HG02571 (cell line): ENCODE results near the gene SRPK2.

ENCODE experiments used
- ATAC-seq: cut with Tn5 transposase; IDR thresholded peaks from one replicate; pipeline ENCODE4 v1.9.1; 2021; ENCODE audit warnings: mild to moderate bottlenecking, moderate library complexity; ENCODE audit not compliant: unreplicated experiment

Gene SRPK2

DNA sequence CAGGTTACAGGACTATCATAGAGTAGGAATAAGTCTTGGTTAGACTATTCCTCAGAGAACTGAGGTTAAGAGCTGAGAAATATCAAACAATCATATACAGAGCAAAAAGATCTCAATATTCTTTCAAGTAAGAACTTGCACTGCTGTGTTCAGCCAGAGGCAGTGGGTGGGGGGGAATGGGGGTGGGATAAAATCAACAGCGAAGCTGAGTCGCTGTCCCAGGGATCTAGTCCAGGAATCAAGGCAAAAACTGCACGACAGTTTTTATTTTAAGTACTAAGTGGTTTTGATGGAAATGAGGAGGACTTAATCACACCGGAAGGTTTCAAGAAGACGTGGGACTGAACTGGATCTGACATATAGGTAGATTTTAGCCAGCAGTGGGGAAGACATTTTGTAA is 159.1 kb downstream of the SRPK2 start:
- ATAC-seq = no peak

GRCh38 chr7:105228555-105228954 is 160.2 kb downstream of the SRPK2 start:
- no peak for ATAC-seq

DNA sequence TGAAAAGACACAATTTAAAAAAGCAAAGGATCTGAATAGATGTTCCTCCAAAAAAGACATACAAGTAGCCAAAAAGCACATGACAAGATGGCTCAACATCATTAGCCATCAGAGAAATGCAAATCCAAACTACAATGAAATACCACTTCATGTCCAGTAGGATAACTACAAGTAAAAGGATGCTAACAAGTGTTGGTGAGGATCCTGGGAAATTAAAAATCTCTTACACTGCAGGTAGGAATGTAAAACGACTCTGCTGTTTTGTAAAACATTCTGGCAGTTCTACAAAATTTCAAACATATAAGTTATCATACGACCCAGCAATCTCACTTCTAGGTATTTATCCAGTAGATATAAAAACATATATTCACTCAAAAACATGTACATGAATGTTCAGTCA is 161.3 kb downstream of the SRPK2 start:
- ATAC-seq = no peak

DNA sequence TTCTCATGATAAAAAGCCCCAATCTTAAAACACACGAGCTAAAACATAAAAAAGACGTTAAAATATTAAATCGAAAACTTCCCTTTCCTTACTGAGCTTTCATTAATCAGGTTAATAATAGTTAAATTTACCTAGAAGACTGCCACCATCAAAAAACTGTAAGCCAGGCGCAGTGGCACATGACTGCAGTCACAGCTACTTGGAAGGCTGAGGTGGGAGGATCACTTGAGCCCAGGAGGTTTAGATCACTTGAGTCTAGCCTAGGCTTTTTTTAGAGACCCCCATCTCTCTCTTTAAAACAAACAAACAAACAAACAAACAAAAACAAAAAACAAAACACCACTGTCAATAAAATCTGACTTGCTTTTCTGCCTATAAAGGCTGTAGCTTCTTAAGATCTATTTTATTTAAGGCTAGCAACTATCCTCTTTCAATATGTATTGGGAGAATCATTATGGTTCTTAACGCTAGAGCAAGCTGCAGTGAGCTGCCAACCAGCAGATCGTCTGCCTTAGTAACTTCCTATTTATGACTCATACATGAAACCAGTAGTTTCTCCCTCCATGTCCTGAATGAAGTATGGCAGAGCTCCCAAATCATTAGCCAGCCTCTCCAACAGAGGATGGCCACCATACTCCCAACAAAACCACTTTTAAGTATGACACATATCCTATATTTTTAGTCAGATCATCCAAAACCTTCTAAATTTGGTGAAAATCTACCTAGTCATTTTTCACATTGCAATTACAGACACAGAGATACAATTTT is 163.7 kb downstream of the SRPK2 start:
- ATAC-seq = peak; percentile 72

DNA sequence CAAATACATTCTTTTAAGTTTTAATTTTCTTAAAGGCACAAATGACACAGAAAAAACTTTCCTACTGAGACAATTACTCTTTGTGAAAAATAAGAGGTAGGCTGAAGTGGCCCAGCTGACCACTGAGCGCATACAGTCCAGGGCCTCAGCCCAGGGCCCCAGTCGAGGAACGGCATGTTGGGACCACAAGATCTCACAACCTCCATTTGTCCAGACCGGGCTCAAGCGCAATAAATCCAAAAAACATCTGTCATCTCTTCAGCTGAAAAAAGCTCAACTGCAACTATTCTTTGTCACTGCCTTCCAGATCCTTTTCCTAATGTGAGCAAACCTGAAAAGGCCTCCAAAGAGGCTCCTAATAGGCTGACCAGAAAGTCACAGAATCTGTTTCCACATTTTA is 165.8 kb downstream of the SRPK2 start:
- ATAC-seq = no peak

DNA sequence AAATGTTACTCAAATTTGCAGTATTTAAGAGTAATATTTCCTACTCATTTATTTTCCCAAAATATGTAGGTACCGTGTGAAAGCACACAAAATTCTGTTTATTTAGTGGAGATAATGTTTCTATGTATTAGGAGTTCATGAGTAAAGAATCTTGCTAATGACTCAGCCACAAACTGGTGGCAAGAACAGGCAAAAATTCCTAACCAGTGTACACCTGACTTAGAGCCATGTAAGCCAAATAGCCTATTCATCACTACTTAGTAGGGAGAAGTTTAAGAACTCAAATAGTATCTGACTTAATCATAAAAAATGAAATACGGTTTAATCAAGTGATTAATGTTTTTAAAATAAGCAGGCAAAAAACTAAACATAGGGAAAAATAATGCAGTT is 169.0 kb downstream of the SRPK2 start:
- ATAC-seq = no peak

DNA sequence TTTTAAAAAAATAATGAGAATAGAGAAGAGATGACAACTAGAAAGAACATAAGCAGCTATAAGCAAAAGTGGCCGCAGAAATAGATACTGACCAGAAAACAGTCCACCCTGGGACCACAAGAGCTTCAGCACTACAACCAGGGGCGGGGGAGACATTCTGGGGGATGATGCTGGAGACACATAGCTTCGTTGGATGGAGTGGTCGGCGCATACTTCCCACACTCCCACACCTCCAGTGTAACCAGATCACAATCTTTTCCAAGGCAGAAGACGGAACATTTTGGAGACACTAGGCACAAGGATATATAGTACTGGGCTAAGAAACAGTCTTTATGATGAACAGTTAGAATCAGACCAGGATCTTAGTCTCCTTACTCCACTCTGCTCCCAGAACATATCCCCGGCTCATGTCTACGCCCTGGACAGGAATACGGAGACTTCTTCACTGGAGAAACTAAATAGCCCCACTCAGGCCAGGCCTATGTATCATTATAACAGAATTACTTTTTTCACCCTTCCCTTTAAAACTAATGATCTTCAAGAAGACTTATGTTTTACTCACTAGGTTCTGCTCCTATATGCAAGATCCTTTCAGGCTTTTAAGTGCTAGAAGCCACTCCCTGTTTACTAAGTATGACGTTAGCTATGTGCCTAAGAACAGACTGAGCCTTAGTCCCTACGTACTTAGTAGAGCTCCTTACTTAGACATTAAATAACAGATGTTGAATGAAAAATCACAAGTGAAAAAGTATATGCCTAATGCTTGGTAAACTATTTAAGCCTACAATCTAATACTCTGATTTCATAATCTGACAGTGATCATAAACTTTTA is 169.6 kb downstream of the SRPK2 start:
- ATAC-seq = no peak

DNA sequence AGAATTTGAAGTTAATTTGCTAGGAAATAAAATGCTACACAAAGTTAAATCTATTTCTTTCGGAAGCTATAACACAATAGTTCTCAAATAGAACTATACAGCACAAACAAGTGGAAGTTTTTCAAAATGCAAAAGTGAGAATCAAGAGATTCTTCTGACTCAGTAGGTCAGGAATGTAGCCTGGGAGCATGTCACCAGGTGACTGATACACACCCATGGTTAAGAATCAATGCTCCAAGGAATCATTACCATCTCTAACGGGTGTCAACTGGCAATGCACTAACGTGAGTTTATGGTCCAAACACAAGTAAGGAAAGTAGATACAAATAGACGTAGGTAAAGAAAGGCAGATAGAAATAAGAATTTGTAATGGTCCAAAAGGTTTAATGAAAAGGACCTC is 170.5 kb downstream of the SRPK2 start:
- ATAC-seq = no peak

DNA sequence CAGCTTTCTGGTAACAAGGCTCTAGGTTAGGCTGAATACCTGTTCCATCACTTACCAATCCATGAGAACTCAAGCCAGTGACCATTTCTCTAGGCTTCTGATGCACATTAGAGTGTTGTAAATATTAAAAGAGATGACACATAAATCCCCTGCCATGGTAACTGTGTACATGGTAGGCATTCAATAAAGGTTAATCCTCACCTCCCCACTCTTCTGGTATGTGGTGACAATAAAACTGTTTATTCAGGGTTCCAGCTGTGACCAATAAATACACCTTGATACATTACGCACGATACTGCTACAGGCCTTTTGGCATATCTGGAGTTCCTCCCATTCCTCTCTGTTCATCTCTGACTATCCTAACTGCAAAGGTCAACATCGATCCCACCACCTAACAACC is 171.9 kb downstream of the SRPK2 start:
- no peak for ATAC-seq

- ATAC-seq = no peak
Observed at GRCh38 chr7:105215821-105216220, 172.9 kb downstream of the SRPK2 start.

- ATAC-seq = no peak
Observed at GRCh38 chr7:105215182-105215581, 173.5 kb downstream of the SRPK2 start.

- no peak for ATAC-seq
Observed at GRCh38 chr7:105213611-105214010, 175.1 kb downstream of the SRPK2 start.

GRCh38 chr7:105212212-105212611 is 176.5 kb downstream of the SRPK2 start:
- ATAC-seq = no peak

DNA sequence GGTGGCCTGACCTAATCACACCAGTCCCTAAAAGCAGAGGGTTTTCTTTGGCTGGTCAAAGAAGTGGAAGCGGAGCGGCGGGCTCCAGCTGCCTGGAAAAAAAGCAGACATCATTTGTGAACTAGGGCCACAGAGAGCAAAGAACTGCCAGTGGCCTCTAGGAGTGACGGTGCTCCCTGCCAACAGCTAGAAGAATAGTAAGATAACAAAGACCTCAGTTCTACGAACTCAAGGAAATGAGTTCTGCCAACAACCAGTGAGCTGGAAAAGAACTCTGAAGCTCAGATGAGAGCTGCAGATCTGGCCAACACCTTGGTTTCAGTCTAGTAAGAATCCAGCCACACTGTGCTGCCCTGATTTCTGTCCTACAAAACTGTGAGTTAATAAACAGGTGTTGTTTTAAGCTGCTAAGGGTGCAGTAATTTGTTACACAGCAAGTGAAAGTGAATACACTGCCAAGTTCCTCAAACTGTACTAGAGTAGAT is 178.0 kb downstream of the SRPK2 start:
- ATAC-seq = peak; percentile 71

- ATAC-seq = no peak
Observed at GRCh38 chr7:105209870-105210269, 178.9 kb downstream of the SRPK2 start.

DNA sequence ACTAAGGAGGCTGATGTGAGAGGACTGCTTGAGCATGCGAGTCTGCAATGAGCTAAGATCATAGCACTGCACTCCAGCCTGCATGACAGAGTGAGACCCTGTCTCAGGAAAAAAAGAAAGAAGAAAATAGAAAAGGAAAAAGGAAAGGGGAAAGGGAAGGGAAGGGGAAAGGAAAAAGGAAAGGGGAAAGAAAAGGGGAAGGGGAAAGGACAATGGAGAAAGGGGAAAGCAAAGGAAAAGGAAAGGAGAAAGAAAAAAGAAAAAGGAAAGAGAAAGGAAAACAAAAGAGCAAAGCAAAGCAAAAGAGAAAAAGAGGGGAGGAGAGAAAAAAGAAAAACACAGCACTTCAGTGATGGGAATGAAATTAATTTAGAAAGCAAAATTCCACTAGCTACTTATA is 179.3 kb downstream of the SRPK2 start:
- ATAC-seq = no peak

GRCh38 chr7:105206985-105207384 is 181.7 kb downstream of the SRPK2 start:
- no peak for ATAC-seq

- no peak for ATAC-seq
Observed at GRCh38 chr7:105205592-105206237, 183.0 kb downstream of the SRPK2 start.

- no peak for ATAC-seq
Observed at GRCh38 chr7:105204953-105205352, 183.8 kb downstream of the SRPK2 start.

DNA sequence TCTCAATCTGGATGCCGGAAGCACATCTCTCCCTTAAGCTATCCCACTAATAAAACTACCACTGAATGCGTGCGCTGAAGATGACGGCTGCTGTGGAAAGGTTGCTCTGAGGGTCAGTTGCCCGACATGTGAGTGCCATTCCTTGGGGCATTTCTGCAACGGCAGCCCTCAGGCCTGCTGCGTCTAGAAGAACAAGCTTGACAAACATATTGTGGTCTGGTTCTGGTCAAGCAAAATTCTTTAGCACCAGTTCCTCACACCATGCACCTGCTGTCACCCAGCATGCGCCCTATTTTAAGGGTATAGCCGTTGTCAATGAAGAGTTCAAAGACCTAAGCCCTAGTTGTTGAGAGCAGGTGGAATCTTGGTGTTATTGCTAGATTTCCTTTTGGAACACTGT is 184.2 kb downstream of the SRPK2 start:
- no peak for ATAC-seq

DNA sequence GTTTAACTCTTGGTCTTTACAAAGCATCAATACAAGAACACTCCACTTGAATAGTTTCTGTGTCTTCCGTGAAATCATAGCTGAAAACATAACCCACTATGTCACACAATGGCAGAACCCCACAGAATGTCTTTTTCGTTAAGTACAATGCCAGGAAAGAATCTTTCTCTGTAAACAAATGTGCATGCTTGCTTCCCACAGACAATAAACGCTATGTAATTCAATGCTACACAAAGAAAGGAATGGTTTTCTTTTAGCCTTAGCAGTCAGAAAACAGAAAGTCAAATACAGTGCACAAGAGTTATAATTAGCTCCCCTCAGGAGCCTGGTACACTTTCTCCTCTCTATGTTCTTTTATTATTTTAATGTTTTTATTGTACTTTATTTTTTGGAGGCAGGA is 186.1 kb downstream of the SRPK2 start:
- no peak for ATAC-seq

DNA sequence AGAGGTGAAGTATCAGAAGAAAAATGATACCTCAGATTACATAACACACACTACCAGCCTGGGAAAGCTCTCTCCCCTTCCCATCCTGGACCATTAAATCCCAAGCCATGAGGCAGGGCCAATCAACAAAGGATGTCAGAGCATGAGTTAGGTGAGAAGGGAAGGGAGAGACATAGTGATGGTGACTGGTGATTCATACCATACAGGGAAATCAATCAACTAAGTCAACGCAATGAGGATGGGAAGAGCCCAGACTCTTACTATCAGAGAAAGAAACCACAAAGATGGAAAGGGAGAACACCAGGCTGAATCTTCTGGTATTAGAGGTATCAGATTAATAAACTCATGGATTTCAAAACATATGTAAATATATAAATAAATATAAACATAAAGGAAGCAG is 189.3 kb downstream of the SRPK2 start:
- ATAC-seq = no peak
